ENCODE data around the gene VTI1B. TPM values are rescaled to one million over a fixed set of nuclear protein-coding genes. Genes with fewer than 3 reads are reported as not detected.

The VTI1B gene
- total and polyA plus RNA-seq, 4 donors: 43.9 to 105 (median 67.5) TPM

GRCh38 chr14:67673451-67673850 is 981 bp downstream of the VTI1B start:
- no peaks in the 10 kb centered on the region for H3K9me3 ChIP-seq (ENCODE audit: control insufficient read depth in 4 of 4, insufficient read depth in 3 of 4, low read length in 3 of 4)
- peaks cover 4 to 10% (median 7%) of the 10 kb centered on the region in 4 donors for H3K36me3 ChIP-seq (ENCODE audit: control insufficient read depth in 4 of 4, insufficient read depth in 4 of 4, low read length in 4 of 4)
- DNase-seq (no peak), ATAC-seq (ENCODE audit: insufficient read depth, low FRiP score) (no peak)
- 46 to 69% methylated on average over 5 of the region's 5 CpGs for WGBS, 2 donors
- H3K9ac ChIP-seq (ENCODE audit: insufficient read depth in 1 of 2, low read length in 2 of 2): peak overlapping the region; percentile 59 to 71
- H3K27ac ChIP-seq (ENCODE audit: low read depth in 1 of 2, low read length in 1 of 2): peak overlapping the region in 1 of 2 donors; percentile 11
- peak overlapping the region; percentile 93 for H3K4me3 ChIP-seq
- peaks cover 4 to 15% (median 6%) of the 10 kb centered on the region in 5 donors for H3K4me1 ChIP-seq (ENCODE audit: control insufficient read depth in 5 of 5, insufficient read depth in 5 of 5, low read length in 5 of 5)
- TF ChIP-seq CTCF (IDR thresholded peaks at IDR 0.05; ENCODE audit: control extremely low read depth, extremely low read depth): no peak
- no peaks in the 10 kb centered on the region for H3K27me3 ChIP-seq (ENCODE audit: control insufficient read depth in 3 of 3, insufficient read depth in 3 of 3, low read length in 2 of 3)

GRCh38 chr14:67668559-67668958 is 5.9 kb downstream of the VTI1B start:
- Histone ChIP-seq H3K36me3 (ENCODE audit: control insufficient read depth in 4 of 4, insufficient read depth in 4 of 4, low read length in 4 of 4) (no peaks in the 10 kb centered on the region), H3K4me1 (ENCODE audit: control insufficient read depth in 5 of 5, insufficient read depth in 5 of 5, low read length in 5 of 5) (peaks cover 4 to 11% (median 6%) of the 10 kb centered on the region in 5 donors), H3K9ac (ENCODE audit: insufficient read depth in 1 of 2, low read length in 2 of 2) (no peak overlapping the region), H3K4me3 (no peak overlapping the region), H3K9me3 (ENCODE audit: control insufficient read depth in 4 of 4, insufficient read depth in 3 of 4, low read length in 3 of 4) (no peaks in the 10 kb centered on the region), H3K27me3 (ENCODE audit: control insufficient read depth in 3 of 3, insufficient read depth in 3 of 3, low read length in 2 of 3) (no peaks in the 10 kb centered on the region), H3K27ac (ENCODE audit: low read depth in 1 of 2, low read length in 1 of 2) (no peak overlapping the region)
- no peak for DNase-seq
- no peak for ATAC-seq (ENCODE audit: insufficient read depth, low FRiP score)
- TF ChIP-seq CTCF (IDR thresholded peaks at IDR 0.05; ENCODE audit: control extremely low read depth, extremely low read depth): no peak

- 17 to 22% methylated on average over 1 of the region's 1 CpG for WGBS, 2 donors
- no peak for ATAC-seq (ENCODE audit: insufficient read depth, low FRiP score)
- TF ChIP-seq CTCF (IDR thresholded peaks at IDR 0.05; ENCODE audit: control extremely low read depth, extremely low read depth): peak; percentile 65
- Histone ChIP-seq H3K4me3 (no peak overlapping the region), H3K4me1 (ENCODE audit: control insufficient read depth in 5 of 5, insufficient read depth in 5 of 5, low read length in 5 of 5) (no peaks in the 10 kb centered on the region), H3K36me3 (ENCODE audit: control insufficient read depth in 4 of 4, insufficient read depth in 4 of 4, low read length in 4 of 4) (no peaks in the 10 kb centered on the region), H3K27ac (ENCODE audit: low read depth in 1 of 2, low read length in 1 of 2) (no peak overlapping the region), H3K9ac (ENCODE audit: insufficient read depth in 1 of 2, low read length in 2 of 2) (no peak overlapping the region), H3K9me3 (ENCODE audit: control insufficient read depth in 4 of 4, insufficient read depth in 3 of 4, low read length in 3 of 4) (no peaks in the 10 kb centered on the region), H3K27me3 (ENCODE audit: control insufficient read depth in 3 of 3, insufficient read depth in 3 of 3, low read length in 2 of 3) (no peaks in the 10 kb centered on the region)
- peak; percentile 25 to 68 (median 61) for DNase-seq
Measured at GRCh38 chr14:67666750-67667449, 7.5 kb downstream of the VTI1B start.

GRCh38 chr14:67665868-67666267 is 8.6 kb downstream of the VTI1B start:
- Histone ChIP-seq H3K27ac (ENCODE audit: low read depth in 1 of 2, low read length in 1 of 2) (no peak overlapping the region), H3K9me3 (ENCODE audit: control insufficient read depth in 4 of 4, insufficient read depth in 3 of 4, low read length in 3 of 4) (no peaks in the 10 kb centered on the region), H3K27me3 (ENCODE audit: control insufficient read depth in 3 of 3, insufficient read depth in 3 of 3, low read length in 2 of 3) (no peaks in the 10 kb centered on the region), H3K4me3 (no peak overlapping the region), H3K9ac (ENCODE audit: insufficient read depth in 1 of 2, low read length in 2 of 2) (no peak overlapping the region), H3K4me1 (ENCODE audit: control insufficient read depth in 5 of 5, insufficient read depth in 5 of 5, low read length in 5 of 5) (no peaks in the 10 kb centered on the region), H3K36me3 (ENCODE audit: control insufficient read depth in 4 of 4, insufficient read depth in 4 of 4, low read length in 4 of 4) (peaks cover 0 to 3% (median under 1%) of the 10 kb centered on the region in 4 donors)
- no peak for DNase-seq
- no peak for ATAC-seq (ENCODE audit: insufficient read depth, low FRiP score)
- no peak for TF ChIP-seq CTCF (IDR thresholded peaks at IDR 0.05; ENCODE audit: control extremely low read depth, extremely low read depth)
- WGBS, 2 donors: 70 to 74% methylated on average over 2 of the region's 2 CpGs
